HG02759 (cell line): ENCODE measurements around the gene VGLL4.

Experiments used
- ATAC-seq: cut with Tn5 transposase; IDR thresholded peaks from one replicate; pipeline ENCODE4 v1.9.1; 2021; ENCODE audit warnings: mild to moderate bottlenecking, moderate library complexity; ENCODE audit not compliant: unreplicated experiment

Gene VGLL4

GRCh38 chr3:11566916-11567315, 76.8 kb downstream of the VGLL4 start:
- no peak for ATAC-seq

GRCh38 chr3:11566478-11566877, 77.2 kb downstream of the VGLL4 start:
- no peak for ATAC-seq

- ATAC-seq = no peak
Measured at GRCh38 chr3:11565932-11566331, 77.8 kb downstream of the VGLL4 start.

GRCh38 chr3:11565492-11565891, 78.2 kb downstream of the VGLL4 start:
- no peak for ATAC-seq

GRCh38 chr3:11565072-11565471, 78.6 kb downstream of the VGLL4 start:
- no peak for ATAC-seq

GRCh38 chr3:11564577-11565001, 79.1 kb downstream of the VGLL4 start:
- ATAC-seq = no peak

- ATAC-seq = no peak
Measured at GRCh38 chr3:11563865-11564185, 79.9 kb downstream of the VGLL4 start.

- ATAC-seq = no peak
Measured at GRCh38 chr3:11563159-11563864, 80.4 kb downstream of the VGLL4 start.

GRCh38 chr3:11562277-11562881, 81.3 kb downstream of the VGLL4 start:
- no peak for ATAC-seq

- no peak for ATAC-seq
Measured at GRCh38 chr3:11560746-11561145, 83.0 kb downstream of the VGLL4 start.

- ATAC-seq = no peak
Measured at GRCh38 chr3:11559816-11560633, 83.7 kb downstream of the VGLL4 start.

GRCh38 chr3:11558918-11559815, 84.5 kb downstream of the VGLL4 start:
- ATAC-seq = no peak

- no peak for ATAC-seq
Measured at GRCh38 chr3:11558411-11558903, 85.3 kb downstream of the VGLL4 start.

- no peak for ATAC-seq
Measured at GRCh38 chr3:11558002-11558401, 85.7 kb downstream of the VGLL4 start.

GRCh38 chr3:11556851-11557644, 86.7 kb downstream of the VGLL4 start:
- ATAC-seq = no peak

- ATAC-seq = no peak
Measured at GRCh38 chr3:11555881-11556633, 87.7 kb downstream of the VGLL4 start.

- no peak for ATAC-seq
Measured at GRCh38 chr3:11555211-11555782, 88.4 kb downstream of the VGLL4 start.

- no peak for ATAC-seq
Measured at GRCh38 chr3:11554666-11555065, 89.0 kb downstream of the VGLL4 start.

GRCh38 chr3:11554236-11554610, 89.5 kb downstream of the VGLL4 start:
- ATAC-seq = no peak
